NCI-H187 (cell line): Measurements from ENCODE around the gene SPATA31A6.
"Not testable (repeated sequence)": the region's sequence is repeated elsewhere in the genome, so short reads cannot be mapped to it uniquely, and the experiment has no call there.

Experiments
- DNase-seq, 2 experiments: peaks; one replicate each; lab custom pipeline; 2025; lab: John Stamatoyannopoulos, UW

Gene SPATA31A6

DNA sequence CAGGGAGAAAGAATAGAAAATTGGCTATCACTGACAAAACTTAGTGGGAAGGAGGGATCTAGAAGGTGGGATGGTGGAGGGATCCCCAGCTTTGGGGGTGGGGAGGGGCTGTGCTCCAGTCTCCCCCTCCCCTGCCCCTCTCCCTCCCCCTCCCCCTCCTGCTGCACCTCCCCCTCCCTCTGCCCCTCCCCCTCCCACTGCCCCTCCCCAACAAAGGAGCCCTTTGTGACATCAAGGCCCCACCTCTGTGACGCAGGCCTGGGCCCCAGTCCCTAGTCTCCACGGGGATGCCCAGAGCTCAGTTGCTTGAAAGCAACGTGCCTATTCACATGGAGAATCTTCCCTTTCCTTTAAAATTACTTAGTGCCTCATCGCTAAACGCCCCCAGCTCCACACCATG, at the start of gene SPATA31A6:
TSS of gene SPATA31A6 (plus strand) at position 301 of the 400 bp plus-strand sequence. CDS start at position 330, 29 bp downstream.
- DNase-seq, result not testable (repeated sequence)

- DNase-seq, result not testable (repeated sequence)
Observed at GRCh38 chr9:42160299-42160698, 23.2 kb upstream of the SPATA31A6 start.

DNA sequence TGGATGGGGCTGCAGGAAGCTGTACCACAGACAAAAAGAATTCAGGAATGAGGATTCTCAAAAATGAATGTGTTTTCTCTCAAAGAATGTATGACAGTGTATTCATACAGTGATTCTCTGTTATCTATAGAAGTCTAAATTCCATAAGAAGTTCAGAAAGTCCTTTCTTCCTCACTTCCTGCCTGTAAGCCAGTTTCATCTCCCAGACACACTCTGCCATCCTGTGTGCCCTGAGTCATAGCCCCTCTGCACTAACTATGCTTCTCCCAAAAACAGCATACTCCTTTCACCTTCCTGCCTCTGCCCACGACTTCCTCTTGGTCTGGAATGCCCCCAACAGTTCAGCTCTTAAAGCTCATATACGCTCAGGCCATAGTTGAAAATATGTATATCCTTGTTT, 36.4 kb downstream of the SPATA31A6 start:
- DNase-seq, result not testable (repeated sequence)

DNA sequence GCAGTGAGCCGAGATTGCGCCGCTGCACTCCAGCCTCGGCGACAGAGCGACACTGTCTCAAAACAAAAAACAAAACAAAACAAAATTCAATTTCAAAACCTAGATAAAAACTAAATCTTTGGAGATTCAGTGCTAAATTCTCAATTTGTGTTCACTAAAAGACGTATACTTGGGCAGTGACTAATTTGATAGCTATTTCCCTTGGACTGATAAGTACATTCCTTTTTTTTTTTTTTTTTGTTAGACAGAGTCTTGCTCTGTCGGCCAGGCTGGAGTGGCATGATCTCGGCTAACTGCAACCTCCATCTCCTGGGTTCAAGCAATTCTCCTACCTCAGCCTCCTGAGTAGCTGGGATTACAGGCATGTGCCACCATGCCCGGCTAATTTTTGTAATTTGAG, 39.8 kb downstream of the SPATA31A6 start:
- DNase-seq, result not testable (repeated sequence)

- DNase-seq, result not testable (repeated sequence)
Observed at GRCh38 chr9:42233031-42233430, 49.6 kb downstream of the SPATA31A6 start.

DNA sequence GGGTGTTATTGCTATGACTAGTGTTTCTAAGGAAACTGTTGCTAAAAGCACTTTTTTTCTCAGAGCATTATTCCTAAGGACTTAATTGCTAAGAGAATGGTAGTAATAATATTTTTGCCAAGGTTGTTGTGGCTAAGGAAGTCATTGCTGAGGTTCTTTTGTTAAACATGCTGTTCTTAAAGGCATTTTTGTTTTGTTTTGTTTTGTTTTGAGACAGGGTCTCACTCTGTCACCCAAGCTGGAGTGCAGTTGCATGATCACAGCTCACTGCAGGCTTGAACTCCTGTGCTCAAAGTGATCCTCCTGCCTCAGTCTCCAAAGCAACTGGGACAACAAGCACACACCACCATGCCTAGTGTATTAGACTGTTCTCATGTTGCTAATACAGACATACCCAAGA, 51.2 kb downstream of the SPATA31A6 start:
- DNase-seq, result not testable (repeated sequence)

DNA sequence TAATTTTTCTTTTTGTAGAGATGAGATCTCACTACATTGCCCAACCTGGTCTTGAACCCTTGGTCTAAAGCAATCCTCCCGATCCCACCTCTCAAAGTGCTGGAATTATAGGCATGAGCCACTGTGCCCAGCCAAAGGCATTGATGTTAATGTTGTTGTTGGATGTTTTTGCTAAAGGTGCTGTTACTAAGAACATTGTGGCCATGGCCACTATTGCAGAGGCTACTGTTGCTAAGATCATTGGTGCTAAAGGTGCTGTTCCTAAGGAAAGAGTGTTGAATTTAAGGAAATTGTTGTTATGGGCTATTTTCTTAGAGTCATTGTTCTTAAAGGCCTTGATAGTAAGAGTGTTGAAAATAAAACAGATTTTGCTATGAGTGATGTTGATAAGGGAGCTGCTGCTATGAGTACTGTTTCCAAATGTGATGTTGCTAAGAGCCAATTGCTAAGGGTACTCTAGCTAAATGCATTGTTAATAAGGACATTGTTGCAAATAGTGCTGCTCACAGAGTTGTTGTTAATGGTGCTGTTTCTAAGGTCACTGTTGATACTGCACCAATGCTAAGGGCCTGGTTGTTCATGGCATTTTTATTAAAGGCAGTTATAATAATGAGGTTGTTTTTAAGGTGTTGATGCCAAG, 52.0 kb downstream of the SPATA31A6 start:
- DNase-seq, result not testable (repeated sequence)

GRCh38 chr9:42236097-42236496, 52.6 kb downstream of the SPATA31A6 start:
- not testable (repeated sequence) for DNase-seq

DNA sequence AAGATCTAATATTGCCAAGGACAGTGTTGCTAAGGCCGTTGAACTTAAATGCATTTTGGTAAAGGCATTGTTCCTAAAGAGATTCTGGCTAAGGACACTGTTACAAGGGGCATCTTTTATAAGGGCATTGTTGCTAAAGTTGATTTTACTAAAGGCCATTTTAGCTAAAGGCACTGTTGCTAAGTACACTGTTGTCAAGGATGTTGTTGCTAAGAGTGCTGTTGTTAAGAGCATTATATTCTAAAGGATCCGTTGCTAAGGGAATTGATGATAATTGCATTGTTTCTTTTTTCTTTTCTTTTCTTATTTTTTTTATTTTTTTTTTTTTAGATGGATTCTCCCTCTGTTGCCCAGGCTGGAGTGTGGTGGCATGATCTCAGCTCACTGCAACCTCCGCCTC, 53.9 kb downstream of the SPATA31A6 start:
- not testable (repeated sequence) for DNase-seq

DNA sequence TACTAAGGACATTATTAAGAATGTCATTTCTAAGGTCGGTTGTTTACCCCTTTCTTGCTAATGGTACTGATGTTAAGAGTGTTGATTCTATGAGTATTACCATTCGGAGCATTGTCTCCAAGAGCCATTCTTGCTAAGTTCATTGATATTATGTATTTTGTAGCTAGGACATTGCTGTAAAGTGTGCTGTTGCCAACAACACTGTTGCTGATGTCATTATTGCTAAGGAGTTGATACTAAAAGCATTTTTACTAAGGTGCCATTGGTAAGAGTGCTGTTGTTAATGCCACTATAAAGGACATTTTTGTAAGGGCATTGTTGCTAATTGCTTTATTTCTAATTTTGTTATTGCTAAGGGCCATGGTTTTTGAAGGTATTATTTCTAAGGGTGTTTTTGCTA, 55.4 kb downstream of the SPATA31A6 start:
- DNase-seq, result not testable (repeated sequence)
